HG03280 (cell line): ENCODE data around the gene ARSG.
A peak's percentile ranks its signal among the peaks of the same experiment; 100 is the strongest.
"Not testable (repeated sequence)": the region's sequence is repeated elsewhere in the genome, so short reads cannot be mapped to it uniquely, and the experiment has no call there.

Experiments
- ATAC-seq: cut with Tn5 transposase; IDR thresholded peaks from one replicate; pipeline ENCODE4 v1.9.1; 2021; ENCODE audit warnings: mild to moderate bottlenecking, moderate library complexity; ENCODE audit not compliant: unreplicated experiment

ARSG gene

DNA sequence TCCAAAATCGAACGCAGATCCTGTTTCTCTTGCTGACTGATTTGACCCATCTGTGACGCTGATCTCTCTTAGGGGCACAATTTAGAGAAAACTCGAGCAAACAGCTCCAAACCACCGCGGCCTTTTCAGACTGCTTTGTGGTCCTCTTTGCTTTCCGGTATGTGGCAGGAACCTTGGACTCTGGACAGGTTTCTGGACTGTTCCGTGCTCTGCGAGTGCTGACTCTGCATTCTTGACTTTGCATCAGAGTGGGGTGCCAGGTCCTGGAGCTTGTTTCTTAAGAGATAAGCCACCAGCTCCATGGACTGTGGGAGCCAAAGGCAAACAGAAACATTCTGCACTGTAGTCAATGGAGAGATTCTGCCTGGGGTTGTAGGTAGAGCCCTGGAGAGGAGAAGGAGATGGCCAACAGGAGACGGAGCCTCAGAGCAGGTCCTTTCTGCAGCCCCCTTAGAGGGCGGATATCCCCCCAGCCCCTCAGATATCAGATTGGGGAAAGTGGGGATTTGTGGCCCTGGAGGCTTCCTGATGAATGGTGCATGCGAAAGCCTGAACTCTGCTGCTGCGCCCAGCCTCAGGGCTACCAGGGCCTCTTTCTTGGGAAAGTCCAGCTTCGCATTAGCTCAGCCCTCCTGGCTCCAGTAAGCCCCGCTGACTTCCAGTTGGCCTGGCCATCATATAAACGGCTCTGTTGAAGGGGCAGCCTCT is 100.4 kb downstream of the ARSG start:
- no peak for ATAC-seq

- no peak for ATAC-seq
Measured at GRCh38 chr17:68394608-68395331, 103.5 kb downstream of the ARSG start.

DNA sequence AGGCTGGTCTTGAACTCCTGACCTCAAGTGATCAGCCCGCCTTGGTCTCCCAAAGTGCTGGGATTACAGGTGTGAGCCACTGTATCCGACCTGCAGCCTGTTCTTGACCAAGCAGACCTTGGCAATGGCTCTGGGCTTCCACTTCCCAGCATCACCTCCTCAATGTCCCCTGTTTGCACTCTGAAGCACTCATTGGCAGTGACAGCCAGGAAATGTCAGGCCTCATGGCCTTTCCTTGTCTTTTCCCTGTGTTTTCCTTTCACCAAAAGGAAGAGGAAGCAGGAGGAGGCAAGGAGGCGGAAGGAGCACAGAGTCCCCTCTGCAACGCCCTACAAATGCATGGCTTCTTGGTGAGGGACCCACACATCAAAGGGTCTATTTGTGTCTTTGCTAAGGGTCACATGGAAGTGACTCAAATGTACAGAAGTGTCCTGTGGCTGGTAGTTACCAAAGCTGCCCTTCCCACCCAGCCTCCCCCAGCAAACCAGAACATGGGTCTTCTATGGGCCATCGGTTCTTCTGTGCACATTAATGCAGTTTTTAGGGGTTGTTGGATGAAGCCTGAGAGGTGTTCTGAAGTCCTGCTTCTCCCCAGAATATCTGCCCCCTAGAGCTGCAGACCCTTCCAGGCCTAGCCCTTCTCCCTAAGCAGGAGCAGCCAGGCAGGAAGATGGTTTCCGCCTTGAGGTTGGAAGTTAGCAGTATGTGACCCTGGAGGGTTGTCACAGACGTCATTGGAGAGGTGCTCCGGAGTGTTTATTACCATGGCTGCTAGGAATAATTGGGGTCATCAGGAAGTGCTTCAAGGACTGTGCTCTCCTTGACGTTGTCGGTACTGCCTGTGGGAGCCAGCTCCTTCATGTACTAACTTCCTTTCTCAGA is 105.2 kb downstream of the ARSG start:
- no peak for ATAC-seq

DNA sequence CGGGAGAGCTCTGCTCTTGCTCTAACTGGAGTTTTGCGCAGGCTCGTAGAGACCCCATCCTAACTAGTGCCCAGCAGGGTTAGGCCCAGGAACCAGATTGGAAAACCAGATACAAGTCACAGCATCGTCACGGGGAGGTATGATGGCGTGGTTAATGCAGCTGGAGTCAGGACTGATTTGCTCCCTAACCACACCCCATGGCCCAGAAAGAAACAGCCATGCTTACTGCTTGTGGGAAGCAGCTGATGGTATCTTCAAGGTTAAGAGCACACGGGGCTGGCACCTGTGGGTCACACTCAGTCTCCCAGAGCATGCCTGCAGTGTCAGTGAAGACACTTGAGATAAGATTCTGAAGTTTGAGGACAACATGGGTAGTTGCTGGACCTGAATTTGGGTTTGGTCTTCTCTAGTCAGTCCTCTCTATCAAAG is 105.8 kb downstream of the ARSG start:
- no peak for ATAC-seq

DNA sequence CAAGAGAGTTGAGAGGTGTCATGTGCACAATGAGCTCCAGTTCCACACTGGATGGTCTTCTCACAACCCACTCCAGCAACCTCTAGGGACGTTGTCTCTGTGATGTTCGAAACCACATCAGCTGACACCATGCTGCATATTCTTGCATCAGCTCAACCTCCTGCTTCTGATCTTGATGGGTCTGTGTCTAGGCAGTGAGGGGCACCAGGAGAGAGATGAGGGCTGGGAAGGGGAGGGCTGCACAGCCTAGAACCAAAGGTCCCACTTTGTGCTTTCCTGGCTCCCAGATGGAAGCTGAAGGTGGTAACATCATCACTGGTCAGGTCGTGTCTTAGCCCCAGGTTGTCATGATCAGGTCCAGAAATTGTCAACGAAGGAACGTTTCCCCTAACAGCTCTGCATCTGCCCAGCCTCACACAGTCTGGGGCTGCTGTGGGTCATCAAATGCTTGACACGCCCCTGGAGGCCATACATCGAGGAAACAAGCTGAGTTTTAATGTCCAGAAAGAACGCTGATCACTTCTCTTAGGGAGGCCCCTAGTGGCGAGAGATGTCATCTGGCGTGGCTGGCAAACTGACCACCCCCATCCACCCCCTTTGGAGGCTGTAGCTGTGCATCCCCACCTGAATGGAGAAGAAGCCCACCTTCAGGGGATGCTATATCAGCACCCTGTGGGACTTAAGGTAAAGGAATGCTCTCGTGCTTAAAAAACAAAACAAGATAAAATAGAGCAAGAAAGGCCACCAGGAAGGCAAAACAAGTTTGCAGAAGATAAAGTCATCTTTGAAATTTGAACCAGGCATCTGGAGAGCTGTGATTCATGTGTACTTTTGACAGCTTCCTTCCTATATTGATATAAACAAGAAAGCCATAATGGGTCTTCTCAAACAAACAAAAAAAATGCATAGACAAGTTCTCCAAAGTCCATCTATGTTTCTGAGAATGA is 107.7 kb downstream of the ARSG start:
- peak; percentile 74 for ATAC-seq

- no peak for ATAC-seq
Measured at GRCh38 chr17:68399638-68400403, 108.5 kb downstream of the ARSG start.

DNA sequence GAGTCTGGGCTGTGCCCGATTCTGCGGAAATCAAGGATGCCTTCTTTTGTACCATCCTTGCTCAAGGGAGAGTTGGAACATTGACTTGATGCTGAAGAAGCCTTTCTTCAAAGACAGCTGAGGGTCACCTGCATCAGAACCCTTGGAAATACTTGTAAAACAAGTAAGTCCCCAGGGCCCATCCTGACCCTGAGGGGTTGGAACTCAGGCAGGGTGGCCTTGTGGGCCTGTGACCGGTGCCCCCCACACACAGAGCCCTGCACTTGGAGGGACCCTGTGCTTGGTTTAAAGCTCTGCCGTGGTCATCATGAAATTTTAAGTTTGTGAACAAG is 109.1 kb downstream of the ARSG start:
- ATAC-seq: no peak

GRCh38 chr17:68401288-68401687 is 110.0 kb downstream of the ARSG start:
- no peak for ATAC-seq

GRCh38 chr17:68403122-68403521 is 111.8 kb downstream of the ARSG start:
- no peak for ATAC-seq

DNA sequence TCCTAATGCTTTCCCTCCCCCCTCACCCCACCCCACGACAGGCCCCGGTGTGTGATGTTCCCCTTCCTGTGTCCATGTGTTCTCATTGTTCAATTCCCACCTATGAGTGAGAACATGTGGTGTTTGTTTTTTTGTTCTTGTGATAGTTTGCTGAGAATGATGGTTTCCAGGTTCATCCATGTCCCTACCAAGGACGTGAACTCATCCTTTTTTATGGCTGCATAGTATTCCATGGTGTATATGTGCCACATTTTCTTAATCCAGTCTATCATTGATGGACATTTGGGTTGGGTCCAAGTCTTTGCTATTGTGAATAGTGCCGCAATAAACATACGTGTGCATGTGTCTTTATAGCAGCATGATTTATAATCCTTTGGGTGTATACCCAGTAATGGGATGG is 112.5 kb downstream of the ARSG start:
- not testable (repeated sequence) for ATAC-seq

- not testable (repeated sequence) for ATAC-seq
Measured at GRCh38 chr17:68407656-68408055, 116.4 kb downstream of the ARSG start.

- not testable (repeated sequence) for ATAC-seq
Measured at GRCh38 chr17:68413597-68414560, 122.6 kb downstream of the ARSG start.

DNA sequence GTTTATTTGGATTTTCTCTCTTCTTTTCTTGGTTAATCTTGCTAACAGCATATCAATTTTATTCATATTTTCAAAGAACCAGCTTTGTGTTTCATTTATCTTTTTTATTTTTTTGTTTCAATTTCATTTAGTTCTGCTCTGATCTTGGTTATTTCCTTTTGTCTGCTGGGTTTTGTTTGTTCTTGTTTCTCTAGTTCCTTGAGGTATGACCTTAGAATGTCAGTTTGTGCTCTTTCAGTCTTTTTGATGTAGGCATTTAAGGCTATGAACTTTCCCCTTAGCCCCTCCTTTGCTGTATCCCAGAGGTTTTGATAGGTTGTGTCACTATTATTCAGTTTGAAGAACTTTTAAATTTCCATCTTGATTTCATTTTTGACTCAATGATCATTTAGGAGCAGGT is 123.6 kb downstream of the ARSG start:
- ATAC-seq: not testable (repeated sequence)

DNA sequence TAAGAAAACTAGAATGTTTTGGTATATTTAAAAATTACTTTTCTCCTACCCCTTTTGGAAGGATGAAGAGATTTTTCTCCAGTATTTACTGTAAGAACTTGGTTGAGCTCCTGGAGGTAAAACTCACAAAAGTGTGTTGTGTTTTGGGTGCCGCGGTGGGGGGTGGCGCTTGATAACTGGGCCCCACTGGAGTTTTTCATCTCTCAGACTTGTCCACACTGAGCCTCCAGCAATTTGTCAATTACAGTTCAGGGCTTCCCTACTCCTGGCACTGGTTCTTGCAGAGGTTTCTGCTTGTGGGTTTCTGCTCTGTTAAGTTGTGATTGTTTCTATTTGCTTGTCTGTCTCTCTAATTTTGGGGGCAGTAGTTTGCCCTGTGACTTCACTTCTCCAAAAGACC is 126.0 kb downstream of the ARSG start:
- no peak for ATAC-seq

GRCh38 chr17:68418876-68419275 is 127.6 kb downstream of the ARSG start:
- no peak for ATAC-seq

- no peak for ATAC-seq
Measured at GRCh38 chr17:68420065-68420464, 128.8 kb downstream of the ARSG start.

DNA sequence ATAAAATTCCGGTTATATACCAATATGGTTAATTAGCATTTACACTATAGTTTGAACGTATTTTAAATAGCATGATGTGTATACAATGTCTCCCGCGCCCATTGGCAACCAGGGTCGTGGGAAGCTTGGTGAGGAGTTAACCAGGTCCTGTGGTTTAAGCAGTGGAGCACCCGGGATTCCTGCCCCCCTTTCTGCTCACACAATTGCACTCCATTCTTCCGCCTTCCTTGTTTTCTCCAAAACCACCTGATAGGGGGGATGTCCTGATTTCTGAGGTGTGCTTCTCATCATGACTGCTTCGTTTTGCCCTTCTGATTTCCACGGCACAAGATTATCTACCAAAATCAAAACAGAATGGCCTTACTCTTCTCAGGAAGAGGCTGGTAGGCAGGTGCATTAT is 130.2 kb downstream of the ARSG start:
- ATAC-seq: no peak

DNA sequence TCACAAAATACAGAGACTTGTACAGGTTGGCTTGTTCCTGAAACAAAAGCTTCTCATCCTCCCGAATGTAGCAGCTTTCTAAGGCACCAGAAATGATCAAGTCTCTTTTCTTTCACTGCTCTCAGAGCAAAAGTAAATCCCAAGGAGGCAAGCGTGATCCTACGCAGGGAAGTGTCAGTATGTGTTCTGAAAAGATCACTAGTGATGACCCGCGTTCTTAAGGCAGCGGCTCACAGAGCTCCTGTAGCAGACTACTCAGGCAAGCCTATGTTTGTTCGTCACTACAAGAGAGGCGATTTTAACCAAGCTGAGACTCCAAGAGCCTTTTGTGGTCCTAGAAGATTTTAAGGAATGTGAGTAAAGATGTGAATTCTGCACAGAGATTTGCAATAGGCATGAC is 131.5 kb downstream of the ARSG start:
- no peak for ATAC-seq

DNA sequence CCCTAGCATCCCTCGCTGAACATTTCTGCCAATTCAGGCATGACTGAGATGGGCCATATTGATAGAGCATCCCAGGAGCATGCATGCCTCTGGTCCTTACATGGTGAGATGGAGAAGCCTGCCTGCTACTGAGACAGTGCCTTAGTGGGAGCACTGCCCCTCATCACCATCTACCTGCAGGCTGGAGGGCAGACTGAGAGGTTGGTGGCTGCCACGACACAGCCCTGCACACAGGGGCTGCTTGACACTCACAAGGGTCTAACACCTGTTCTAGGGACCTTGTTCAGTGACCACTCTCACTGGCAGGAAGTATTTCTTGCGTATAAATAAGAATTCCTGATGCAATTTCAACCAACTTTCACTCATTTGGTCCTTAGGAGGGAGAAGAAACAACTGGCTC is 132.0 kb downstream of the ARSG start:
- no peak for ATAC-seq
